K562 (cell line): ENCODE results near the gene CTBP2. TPM values are rescaled to one million over a fixed set of nuclear protein-coding genes. Genes with fewer than 3 reads are reported as not detected.

Experiments
- ATAC-seq: fragments of 200-7000 bp; cut with Tn5 transposase; 3 replicates; pipeline ENCODE4 v1.9.1; 2020; ENCODE audit warnings: moderate library complexity
- BruUV-seq: library from RNA; stranded (reverse); fragments of 400-500 nt; replicated peaks from 2 replicates; lab custom pipeline; 2021; lab: Mats Ljungman, UMichigan
- CTCF ChIA-PET: fragments of 300-600 bp; formaldehyde crosslinking; extraction: SDS; loops from one replicate; lab custom pipeline; 2021; ENCODE audit warnings: low intra/inter-chr PET ratio; lab: Yijun Ruan, JAX
- POLR2A ChIA-PET: fragments of 300-600, 350-650 bp; sonication (Branson Sonifier 250); formaldehyde crosslinking; extraction: SDS; loops from one replicate; lab custom pipeline; 2021; ENCODE audit warnings: antibody characterized with exemption, inconsistent platforms; lab: Yijun Ruan, JAX
- DNase-seq, 4 experiments: peaks; one replicate each; pipeline versions ENCODE4 v3.0.0 to v3.0.0-alpha.2; 2011 to 2018; ENCODE audit warnings: low spot score in 3 of 4, mixed read lengths in 3 of 4; ENCODE audit errors: extremely low read depth in 1 of 4
- FAIRE-seq: peaks from 2 replicates; lab custom pipeline; 2011; peaks lifted over from hg19 to GRCh38; lab: Jason Lieb, UNC
- H2AFZ ChIP-seq: 2 replicates; pipeline ENCODE4 v1.6.0; 2011; ENCODE audit warnings: low read depth, low read length, control low read depth, inconsistent platforms
- H3K27ac ChIP-seq: fragments of 200-600 bp; 3 replicates; pipeline ENCODE4 v1.8.0; 2011; ENCODE audit warnings: low read depth, mild to moderate bottlenecking, control low read depth, inconsistent platforms, low read length, moderate library complexity, mixed read lengths; ENCODE audit errors: extremely low read depth
- H3K27me3 ChIP-seq, 2 experiments: fragments of 300-600 bp in 1 of 2; 2 replicates in 1 of 2; 3 replicates in 1 of 2; pipeline versions ENCODE4 v1.6.0 to v1.8.0; 2011; ENCODE audit warnings: inconsistent platforms in 2 of 2, low read length in 2 of 2, mild to moderate bottlenecking in 1 of 2, mixed read lengths in 1 of 2, moderate library complexity in 1 of 2; ENCODE audit not compliant: control insufficient read depth in 2 of 2, insufficient read depth in 2 of 2
- H3K36me3 ChIP-seq: fragments of 300-600 bp; 3 replicates; pipeline ENCODE4 v1.8.0; 2011; ENCODE audit warnings: mild to moderate bottlenecking, low read length, inconsistent platforms; ENCODE audit not compliant: control insufficient read depth, insufficient read depth
- H3K4me1 ChIP-seq, 2 experiments: fragments of 200-600 bp in 1 of 2; replicated peaks in 1 of 2; 2 replicates in 1 of 2; 3 replicates in 1 of 2; pipeline versions ENCODE4 v1.5.1 to v1.8.0; 2011; ENCODE audit warnings: inconsistent platforms in 2 of 2, low read length in 2 of 2, mild to moderate bottlenecking in 1 of 2, mixed read lengths in 1 of 2, moderate library complexity in 1 of 2; ENCODE audit not compliant: control insufficient read depth in 2 of 2, insufficient read depth in 2 of 2
- H3K4me2 ChIP-seq: 2 replicates; pipeline ENCODE4 v1.6.1; 2011; ENCODE audit warnings: low read length, control low read depth, inconsistent platforms, mixed read lengths; ENCODE audit not compliant: insufficient read depth
- H3K4me3 ChIP-seq: fragments of 200-600 bp; sonication (generic), shearing (Covaris generic); 2 replicates; pipeline ENCODE4 v1.5.1; 2016; ENCODE audit warnings: control low read depth, inconsistent platforms
- H3K79me2 ChIP-seq: fragments of 200-600 bp; 3 replicates; pipeline ENCODE4 v1.8.0; 2011; ENCODE audit warnings: low read length, inconsistent platforms; ENCODE audit not compliant: control insufficient read depth, insufficient read depth
- H3K9ac ChIP-seq, 2 experiments: 2 replicates each; pipeline versions ENCODE4 v1.6.0 to v1.6.1; 2011; ENCODE audit warnings: low read depth in 2 of 2, low read length in 2 of 2, control low read depth in 1 of 2, inconsistent platforms in 1 of 2, mild to moderate bottlenecking in 1 of 2, mixed read lengths in 1 of 2; ENCODE audit not compliant: insufficient read depth in 1 of 2
- H3K9me1 ChIP-seq: one replicate; pipeline ENCODE4 v1.6.0; 2011; ENCODE audit warnings: inconsistent platforms, mild to moderate bottlenecking, low read length, moderate library complexity; ENCODE audit not compliant: control insufficient read depth, insufficient read depth
- H3K9me3 ChIP-seq: replicated peaks from 2 replicates; pipeline ENCODE4 v1.5.1; 2011; ENCODE audit warnings: low read depth, low read length, inconsistent platforms; ENCODE audit not compliant: control insufficient read depth, insufficient read depth
- H4K20me1 ChIP-seq: replicated peaks from 2 replicates; pipeline ENCODE4 v1.6.1; 2011; ENCODE audit warnings: low read length, inconsistent platforms, mixed read lengths; ENCODE audit not compliant: control insufficient read depth, insufficient read depth
- ARID1B ChIP-seq: fragments of 450-650 bp; IDR thresholded peaks from 2 replicates; pipeline ENCODE4 v1.6.1; 2016; ENCODE audit warnings: antibody characterized with exemption, mild to moderate bottlenecking, inconsistent platforms
- CBFA2T3 ChIP-seq: fragments of 450-650 bp; IDR thresholded peaks from 2 replicates; pipeline ENCODE4 v1.6.1; 2017
- CBX2 ChIP-seq: fragments of 200-600 bp; sonication (generic); IDR thresholded peaks from one replicate; pipeline ENCODE4 v1.6.1; 2012; ENCODE audit warnings: mild to moderate bottlenecking, low read length, inconsistent platforms; ENCODE audit not compliant: insufficient read depth, poor library complexity, severe bottlenecking
- CREM ChIP-seq: IDR thresholded peaks from 2 replicates; pipeline ENCODE4 v1.6.1; 2014; ENCODE audit warnings: antibody characterized with exemption, low read depth
- EGR1 ChIP-seq: fragments of 450-650 bp; conservative IDR thresholded peaks from 2 replicates; pipeline ENCODE4 v1.6.1; 2017; ENCODE audit warnings: mild to moderate bottlenecking
- GABPB1 ChIP-seq: sonication (generic); formaldehyde crosslinking; IDR thresholded peaks from 2 replicates; pipeline ENCODE4 v1.8.0; 2022; ENCODE audit warnings: mild to moderate bottlenecking, missing genetic modification reagents
- KDM1A ChIP-seq, 2 experiments: fragments of 450-650 bp; IDR thresholded peaks; 2 replicates each; pipeline ENCODE4 v1.6.1; 2016; ENCODE audit warnings: mild to moderate bottlenecking in 2 of 2
- MYNN ChIP-seq, 2 experiments: sonication (generic); formaldehyde crosslinking in 1 of 2; IDR thresholded peaks; 2 replicates each; pipeline versions ENCODE4 v1.5.0 to v1.6.1; 2016 to 2020; ENCODE audit warnings: antibody characterized with exemption in 1 of 2, missing genetic modification reagents in 1 of 2
- NFIC ChIP-seq: fragments of 450-650 bp; IDR thresholded peaks from 2 replicates; pipeline ENCODE4 v1.6.1; 2017; ENCODE audit warnings: mild to moderate bottlenecking, inconsistent platforms
- PTTG1 ChIP-seq: fragments of 450-650 bp; IDR thresholded peaks from 2 replicates; pipeline ENCODE4 v1.6.1; 2016; ENCODE audit warnings: low read depth, mild to moderate bottlenecking, missing genetic modification characterization, missing compliant biosample characterization
- ZKSCAN1 ChIP-seq: fragments of 150-350 bp; IDR thresholded peaks from 2 replicates; pipeline ENCODE4 v1.6.1; 2016; ENCODE audit warnings: low read depth, low read length
- ZNF232 ChIP-seq: sonication (generic); formaldehyde crosslinking; IDR thresholded peaks from 2 replicates; pipeline ENCODE4 v1.8.0; 2022; ENCODE audit warnings: mild to moderate bottlenecking, missing genetic modification reagents
- ZNF551 ChIP-seq: fragments of 250-450 bp; sonication (Bioruptor Pico); IDR thresholded peaks from 2 replicates; pipeline ENCODE4 v1.5.0; 2021; ENCODE audit warnings: mild to moderate bottlenecking, moderate library complexity
- ZNF830 ChIP-seq: fragments of 250-450 bp; sonication (Bioruptor Pico); IDR thresholded peaks from 2 replicates; pipeline ENCODE4 v1.5.0; 2021; ENCODE audit warnings: mild to moderate bottlenecking
- WGBS: fragments of 100-300 bp; shearing (Covaris generic); methylation state at CpG from one replicate; pipeline ENCODE4 v1.1.6; 2016; ENCODE audit warnings: low coverage, mixed read lengths; ENCODE audit not compliant: insufficient coverage; ENCODE audit errors: missing lambda C conversion rate; 5-methylcytosine and 5-hydroxymethylcytosine counted together
- in situ Hi-C: fragments of 300-500 bp; cut with MboI; formaldehyde crosslinking; loops from 4 replicates; pipeline ENCODE4 v1.15.0; 2018; ENCODE audit warnings: inconsistent platforms, mixed read lengths
- intact Hi-C: fragments of 100-400 bp; cut with micrococcal nuclease; formaldehyde crosslinking; loops from 2 replicates; pipeline ENCODE4 v1.14.2; 2022
- polyA plus RNA-seq, 8 experiments: library from polyadenylated mRNA; depleted of rRNA in 4 of 8; stranded (reverse) in 5 of 8; unstranded in 3 of 8; fragments of >200 nt; fragmentation: Nextera tagmentation in 2 of 8; fragmentation: Illumina TruSeq in 1 of 8; extraction: Ambion mirVana in 2 of 8; extraction: Trizol in 1 of 8; gene quantifications; 2 replicates each; pipeline versions ENCODE4 v1.2.1 to v1.2.3, GENCODE V29; 2011 to 2014; ENCODE audit warnings: inconsistent platforms in 1 of 8, missing spikeins in 1 of 8
- total RNA-seq, 7 experiments: library from RNA; depleted of rRNA in 6 of 7; stranded (reverse); fragments of >200 nt in 6 of 7; fragmentation: Illumina TruSeq in 2 of 7; extraction: Trizol in 2 of 7; gene quantifications; 2 replicates each; pipeline versions ENCODE4 v1.2.1 to v1.2.3, GENCODE V29; 2011 to 2021; ENCODE audit warnings: low replicate concordance in 1 of 7

The CTBP2 gene
- total and polyA plus RNA-seq, 9 of the 15 experiments (the other 6 are each of a cell fraction or from before 2014, with no cell fraction given) = 1.3 to 8.8 (median 5.1) TPM

DNA sequence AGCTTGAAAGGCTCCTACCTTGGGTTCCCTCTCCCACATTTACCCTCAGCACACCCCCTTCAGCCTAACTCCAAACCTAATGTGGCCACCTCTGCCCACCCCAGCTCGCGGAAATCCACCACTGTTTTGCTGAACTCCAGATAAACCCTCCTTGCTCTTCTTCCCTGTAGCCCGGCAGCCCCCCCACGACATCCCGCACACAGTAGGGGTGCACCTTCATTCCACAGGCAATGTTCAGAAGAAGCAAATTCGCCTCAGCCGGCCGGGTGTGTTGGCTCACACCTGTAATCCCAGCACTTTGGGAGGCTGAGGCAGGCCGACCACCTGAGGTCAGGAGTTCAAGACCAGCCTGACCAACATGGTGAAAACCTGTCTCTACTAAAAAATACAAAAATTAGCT is 17.4 kb downstream of the CTBP2 start:
- no TSS peak for BruUV-seq
- FAIRE-seq = no peak
- ATAC-seq = no peak
- Histone ChIP-seq H3K79me2 (peaks cover 98% of the 10 kb centered on the region), H3K4me2 (no peak overlapping the region; the same call in 1 of the 2 replicates), H3K9ac (peak overlapping the region in 1 of 2 experiments; percentile 19; a peak in 1 of 4 replicates), H3K36me3 (peaks cover 22% of the 10 kb centered on the region; the same call in 2 of the 3 replicates), H2AFZ (no peak overlapping the region), H3K4me3 (no peak overlapping the region), H3K9me1 (peaks cover 3% of the 10 kb centered on the region), H4K20me1 (peaks cover 46% of the 10 kb centered on the region), H3K9me3 (no peaks in the 10 kb centered on the region), H3K27ac (no peak overlapping the region; the same call in 2 of the 3 replicates), H3K27me3 (no peaks in the 10 kb centered on the region), H3K4me1 (peaks cover 38 to 47% of the 10 kb centered on the region in 2 experiments)
- ChIA-PET POLR2A (interaction anchor here (0.7 kb wide), 1 partner anchor 12 kb away, joined by 3 read pairs; no protein-coding TSS in a partner anchor), CTCF (no interaction called here)
- WGBS = 70% methylated on average over 6 of the region's 9 CpGs
- peak; percentile 82 for TF ChIP-seq ZKSCAN1
- TF ChIP-seq ZNF551 = no peak
- in situ Hi-C loops (no loop called here), intact Hi-C loops (no loop called here)
- no peak for DNase-seq

DNA sequence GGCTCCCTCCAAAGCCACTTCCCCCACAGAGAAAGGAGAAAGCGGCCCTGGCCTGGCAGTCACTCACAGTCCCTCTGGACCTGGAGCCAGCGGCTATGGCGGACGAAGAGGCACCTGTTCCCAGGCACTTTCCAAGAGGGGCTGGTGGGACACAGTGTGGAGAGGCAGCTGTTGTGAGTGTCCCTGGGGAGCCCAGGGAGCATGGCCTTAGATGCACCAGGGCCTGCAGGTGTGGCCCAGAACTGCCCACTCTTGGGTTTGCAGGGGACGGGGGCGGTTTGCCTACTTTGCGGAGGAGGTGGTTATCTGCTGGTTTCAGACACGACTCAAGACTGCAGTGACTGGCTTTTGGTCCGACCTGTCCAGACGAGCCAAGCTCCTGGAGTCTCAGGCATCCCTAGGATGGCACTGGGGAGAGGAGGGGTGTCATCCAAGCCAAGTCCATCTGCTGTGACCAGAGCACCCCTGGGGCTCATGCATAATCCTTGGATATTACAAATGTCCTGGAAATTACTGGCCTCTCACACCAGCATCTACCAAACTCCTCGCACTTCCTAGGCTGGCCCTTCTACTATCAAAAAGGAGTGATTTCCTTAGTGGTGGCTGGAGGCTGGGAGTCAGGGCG is 18.4 kb downstream of the CTBP2 start:
- H3K36me3 ChIP-seq = peaks cover 28% of the 10 kb centered on the region; the same call in 2 of the 3 replicates
- ChIA-PET POLR2A (no interaction called here), CTCF (no interaction called here)
- no peak overlapping the region for H2AFZ ChIP-seq
- H3K4me3 ChIP-seq = no peak overlapping the region
- FAIRE-seq (peak; percentile 72), ATAC-seq (peak; percentile 64), DNase-seq (peak; percentile 39 to 65 (median 44))
- intact Hi-C loops (no loop called here), in situ Hi-C loops (no loop called here)
- no peak overlapping the region; the same call in 2 of the 3 replicates for H3K27ac ChIP-seq
- 40% methylated on average over 12 of the region's 12 CpGs for WGBS
- H3K27me3 ChIP-seq = no peaks in the 10 kb centered on the region
- H3K4me2 ChIP-seq = peak overlapping the region; percentile 42; the same call in 1 of the 2 replicates
- H3K4me1 ChIP-seq = peaks cover 41 to 44% of the 10 kb centered on the region in 2 experiments
- no TSS peak for BruUV-seq
- peaks cover 98% of the 10 kb centered on the region for H3K79me2 ChIP-seq
- H3K9ac ChIP-seq = peak overlapping the region in 1 of 2 experiments; percentile 84; a peak in 2 of 4 replicates
- peaks cover 48% of the 10 kb centered on the region for H4K20me1 ChIP-seq
- peaks cover 5% of the 10 kb centered on the region for H3K9me1 ChIP-seq
- no peaks in the 10 kb centered on the region for H3K9me3 ChIP-seq
- TF ChIP-seq ZNF830 (CRISPR knock-in tag) (no peak), KDM1A (IDR thresholded peaks at IDR 0.05) (0 out of 4 replicates have a peak, but pooled peaks of 1 of the 2 experiments have one; percentile 16), CREM (0 out of 2 replicates have a peak, but pooled peaks have one; percentile 42), MYNN (IDR thresholded peaks at IDR 0.05) (0 out of 2 replicates have a peak, but pooled peaks have one; percentile 39), MYNN (CRISPR knock-in tag; IDR thresholded peaks at IDR 0.05) (no peak), GABPB1 (CRISPR knock-in tag) (no peak), NFIC (peak; percentile 23; the same call in 1 of the 2 replicates), CBFA2T3 (peak; percentile 85), ARID1B (peak; percentile 76), ZNF232 (no peak), EGR1 (peak; percentile 95), PTTG1 (tag) (no peak), CBX2 (no peak)
